HEK293T (cell line): Measurements from ENCODE around the gene LRRC74A.

Experiments
- ELF4 ChIP-seq: fragments of 450-650 bp; IDR thresholded peaks from 2 replicates; pipeline ENCODE4 v1.6.1; 2017; ENCODE audit warnings: antibody characterized with exemption
- FOXA1 ChIP-seq: fragments of 450-650 bp; IDR thresholded peaks from 2 replicates; pipeline ENCODE4 v1.6.1; 2016; ENCODE audit warnings: mild to moderate bottlenecking
- FOXK2 ChIP-seq: fragments of 450-650 bp; IDR thresholded peaks from 2 replicates; pipeline ENCODE4 v1.6.1; 2016; ENCODE audit warnings: mild to moderate bottlenecking
- FOXM1 ChIP-seq: fragments of 450-650 bp; IDR thresholded peaks from 2 replicates; pipeline ENCODE4 v1.6.1; 2017; ENCODE audit warnings: mild to moderate bottlenecking, borderline replicate concordance
- L3MBTL2 ChIP-seq: fragments of 450-650 bp; conservative IDR thresholded peaks from 2 replicates; pipeline ENCODE4 v1.6.1; 2016; ENCODE audit warnings: mild to moderate bottlenecking
- LEF1 ChIP-seq: fragments of 450-650 bp; IDR thresholded peaks from 2 replicates; pipeline ENCODE4 v1.6.1; 2017; ENCODE audit warnings: mild to moderate bottlenecking, borderline replicate concordance
- NFRKB ChIP-seq: fragments of 450-650 bp; IDR thresholded peaks from 2 replicates; pipeline ENCODE4 v1.6.1; 2016; ENCODE audit warnings: mild to moderate bottlenecking, moderate library complexity
- ZNF384 ChIP-seq: fragments of 450-650 bp; IDR thresholded peaks from 2 replicates; pipeline ENCODE4 v1.6.1; 2016
- TF ChIP-seq, protein P1 (sequence below): fragments of 450-650 bp; IDR thresholded peaks from 2 replicates; pipeline ENCODE4 v1.6.1; 2016

DNA sequence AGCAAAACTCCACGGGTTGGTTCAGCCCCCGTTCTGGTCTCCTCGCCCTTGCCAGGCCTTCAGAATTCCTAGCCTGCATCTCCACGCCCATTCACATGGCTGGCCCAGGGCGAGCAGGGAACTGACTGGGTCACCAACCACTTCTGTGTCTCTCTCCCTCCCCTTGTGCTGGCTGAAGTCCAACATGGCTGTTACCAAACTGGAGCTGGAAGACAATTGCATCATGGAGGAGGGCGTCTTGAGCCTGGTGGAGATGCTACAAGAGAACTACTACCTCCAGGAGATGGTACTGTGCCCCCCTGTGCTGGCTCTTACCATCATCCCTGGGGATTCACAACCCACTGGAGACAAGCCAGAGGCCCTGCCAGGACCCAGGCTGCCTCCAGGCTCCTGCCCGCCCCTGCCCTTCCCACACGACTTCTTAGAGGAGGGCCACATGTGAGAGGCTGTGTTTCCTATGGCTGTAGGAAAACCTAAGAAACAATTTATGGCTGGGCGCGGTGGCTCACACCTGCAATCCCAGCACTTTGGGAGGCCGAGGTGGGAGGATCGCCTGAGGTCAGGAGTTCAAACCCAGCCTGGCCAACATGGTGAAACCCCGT is 9.9 kb downstream of the LRRC74A start:
- TF ChIP-seq FOXM1 (no peak), FOXA1 (no peak), L3MBTL2 (no peak), LEF1 (no peak), ZNF384 (no peak), FOXK2 (no peak), NFRKB (no peak), ELF4 (no peak)
- TF ChIP-seq, protein P1, sequence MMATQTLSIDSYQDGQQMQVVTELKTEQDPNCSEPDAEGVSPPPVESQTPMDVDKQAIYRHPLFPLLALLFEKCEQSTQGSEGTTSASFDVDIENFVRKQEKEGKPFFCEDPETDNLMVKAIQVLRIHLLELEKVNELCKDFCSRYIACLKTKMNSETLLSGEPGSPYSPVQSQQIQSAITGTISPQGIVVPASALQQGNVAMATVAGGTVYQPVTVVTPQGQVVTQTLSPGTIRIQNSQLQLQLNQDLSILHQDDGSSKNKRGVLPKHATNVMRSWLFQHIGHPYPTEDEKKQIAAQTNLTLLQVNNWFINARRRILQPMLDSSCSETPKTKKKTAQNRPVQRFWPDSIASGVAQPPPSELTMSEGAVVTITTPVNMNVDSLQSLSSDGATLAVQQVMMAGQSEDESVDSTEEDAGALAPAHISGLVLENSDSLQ = no peak
